ES-I3 (cell line): ENCODE data around the gene XK.

Experiments used
- H3K36me3 ChIP-seq: 2 replicates; pipeline ENCODE4 v1.6.1; 2013; ENCODE audit warnings: mild to moderate bottlenecking, low read length, control low read depth, moderate library complexity; ENCODE audit not compliant: insufficient read depth
- H3K4me1 ChIP-seq: 2 replicates; pipeline ENCODE4 v1.6.1; 2013; ENCODE audit warnings: mild to moderate bottlenecking, control low read depth, low read length; ENCODE audit not compliant: insufficient read depth
- H3K9ac ChIP-seq: 2 replicates; pipeline ENCODE4 v1.6.1; 2013; ENCODE audit warnings: low read depth, mild to moderate bottlenecking, low read length, moderate library complexity
- H3K9me3 ChIP-seq: 2 replicates; pipeline ENCODE4 v1.6.1; 2013; ENCODE audit warnings: mild to moderate bottlenecking, low read length, moderate library complexity; ENCODE audit not compliant: control insufficient read depth, insufficient read depth

Gene XK

GRCh38 chrX:37666516-37666915, 19.1 kb upstream of the XK start:
- H3K36me3 ChIP-seq, result no peaks in the 10 kb centered on the region
- no peaks in the 10 kb centered on the region for H3K4me1 ChIP-seq
- no peaks in the 10 kb centered on the region for H3K9me3 ChIP-seq
- H3K9ac ChIP-seq, result no peak overlapping the region

GRCh38 chrX:37667141-37667540, 18.4 kb upstream of the XK start:
- Histone ChIP-seq H3K36me3 (no peaks in the 10 kb centered on the region), H3K9me3 (no peaks in the 10 kb centered on the region), H3K4me1 (no peaks in the 10 kb centered on the region), H3K9ac (no peak overlapping the region)

- no peaks in the 10 kb centered on the region for H3K9me3 ChIP-seq
- H3K9ac ChIP-seq, result no peak overlapping the region
- no peaks in the 10 kb centered on the region for H3K4me1 ChIP-seq
- H3K36me3 ChIP-seq, result no peaks in the 10 kb centered on the region
These were observed 13.0 kb upstream of the XK start for GRCh38 chrX:37672563-37672962.

GRCh38 chrX:37676811-37677210, 8.8 kb upstream of the XK start:
- Histone ChIP-seq H3K36me3 (no peaks in the 10 kb centered on the region), H3K9me3 (no peaks in the 10 kb centered on the region), H3K4me1 (no peaks in the 10 kb centered on the region), H3K9ac (no peak overlapping the region)

- Histone ChIP-seq H3K4me1 (no peaks in the 10 kb centered on the region), H3K9me3 (no peaks in the 10 kb centered on the region), H3K36me3 (no peaks in the 10 kb centered on the region), H3K9ac (no peak overlapping the region)
These were observed 8.3 kb upstream of the XK start for GRCh38 chrX:37677243-37677642.

- H3K4me1 ChIP-seq, result no peaks in the 10 kb centered on the region
- no peaks in the 10 kb centered on the region for H3K9me3 ChIP-seq
- no peak overlapping the region for H3K9ac ChIP-seq
- H3K36me3 ChIP-seq, result no peaks in the 10 kb centered on the region
These were observed 7.8 kb upstream of the XK start for GRCh38 chrX:37677765-37678164.

GRCh38 chrX:37678574-37678973, 7.0 kb upstream of the XK start:
- no peaks in the 10 kb centered on the region for H3K4me1 ChIP-seq
- no peak overlapping the region for H3K9ac ChIP-seq
- no peaks in the 10 kb centered on the region for H3K9me3 ChIP-seq
- H3K36me3 ChIP-seq, result no peaks in the 10 kb centered on the region

- Histone ChIP-seq H3K9me3 (no peaks in the 10 kb centered on the region), H3K9ac (no peak overlapping the region), H3K4me1 (peaks cover 5% of the 10 kb centered on the region; the same call in 1 of the 2 replicates), H3K36me3 (no peaks in the 10 kb centered on the region)
These were observed 6.4 kb upstream of the XK start for GRCh38 chrX:37679230-37679629.

- H3K36me3 ChIP-seq, result no peaks in the 10 kb centered on the region
- H3K4me1 ChIP-seq, result peaks cover 11% of the 10 kb centered on the region
- no peaks in the 10 kb centered on the region for H3K9me3 ChIP-seq
- no peak overlapping the region for H3K9ac ChIP-seq
These were observed 5.7 kb upstream of the XK start for GRCh38 chrX:37679888-37680287.

- Histone ChIP-seq H3K9ac (no peak overlapping the region), H3K4me1 (peaks cover 14% of the 10 kb centered on the region), H3K36me3 (no peaks in the 10 kb centered on the region), H3K9me3 (no peaks in the 10 kb centered on the region)
These were observed 1.2 kb upstream of the XK start for GRCh38 chrX:37684426-37684825.

- H3K9ac ChIP-seq, result peak overlapping the region; percentile 53; the same call in 1 of the 2 replicates
- H3K4me1 ChIP-seq, result peaks cover 14% of the 10 kb centered on the region
- H3K36me3 ChIP-seq, result no peaks in the 10 kb centered on the region
- H3K9me3 ChIP-seq, result no peaks in the 10 kb centered on the region
These were observed 618 bp upstream of the XK start for GRCh38 chrX:37684973-37685372.

- no peaks in the 10 kb centered on the region for H3K9me3 ChIP-seq
- peak overlapping the region; percentile 53; the same call in 1 of the 2 replicates for H3K9ac ChIP-seq
- no peaks in the 10 kb centered on the region for H3K36me3 ChIP-seq
- H3K4me1 ChIP-seq, result peaks cover 14% of the 10 kb centered on the region
These were observed 891 bp downstream of the XK start for GRCh38 chrX:37686369-37686995.

- Histone ChIP-seq H3K36me3 (no peaks in the 10 kb centered on the region), H3K9ac (no peak overlapping the region), H3K4me1 (peaks cover 14% of the 10 kb centered on the region), H3K9me3 (no peaks in the 10 kb centered on the region)
These were observed 1.4 kb downstream of the XK start for GRCh38 chrX:37686996-37687395.

GRCh38 chrX:37690119-37690518, 4.5 kb downstream of the XK start:
- no peaks in the 10 kb centered on the region for H3K36me3 ChIP-seq
- H3K9me3 ChIP-seq, result no peaks in the 10 kb centered on the region
- H3K4me1 ChIP-seq, result peaks cover under 1% of the 10 kb centered on the region; the same call in 1 of the 2 replicates
- H3K9ac ChIP-seq, result no peak overlapping the region

GRCh38 chrX:37692918-37693317, 7.3 kb downstream of the XK start:
- H3K36me3 ChIP-seq, result no peaks in the 10 kb centered on the region
- no peaks in the 10 kb centered on the region for H3K9me3 ChIP-seq
- H3K4me1 ChIP-seq, result no peaks in the 10 kb centered on the region
- H3K9ac ChIP-seq, result no peak overlapping the region
